TTC549 (cell line): ENCODE results near the gene ZBTB32.
A peak's percentile ranks its signal among the peaks of the same experiment; 100 is the strongest.

Experiments
- FAIRE-seq: peaks from 2 replicates; lab custom pipeline; 2012; peaks lifted over from hg19 to GRCh38; lab: Jason Lieb, UNC

The ZBTB32 gene

GRCh38 chr19:35738021-35738886 lies 33.9 kb downstream of the ZBTB32 start:
- no peak for FAIRE-seq

- FAIRE-seq: no peak
Observed at GRCh38 chr19:35738887-35739229, 34.5 kb downstream of the ZBTB32 start.

- no peak for FAIRE-seq
Observed at GRCh38 chr19:35739275-35740107, 35.1 kb downstream of the ZBTB32 start.

- no peak for FAIRE-seq
Observed at GRCh38 chr19:35740108-35740422, 35.7 kb downstream of the ZBTB32 start.

GRCh38 chr19:35740423-35741202 lies 36.3 kb downstream of the ZBTB32 start:
- FAIRE-seq: peak; percentile 56

- no peak for FAIRE-seq
Observed at GRCh38 chr19:35741203-35741515, 36.8 kb downstream of the ZBTB32 start.

- no peak for FAIRE-seq
Observed at GRCh38 chr19:35742121-35742724, 37.9 kb downstream of the ZBTB32 start, which contains the start of gene IGFLR1. IGFLR1 (minus strand) TSS chr19:35742452; CDS start chr19:35741180, 1,272 bp downstream.

GRCh38 chr19:35743640-35744429 lies 39.5 kb downstream of the ZBTB32 start:
- FAIRE-seq: no peak

GRCh38 chr19:35744430-35745327 lies 40.3 kb downstream of the ZBTB32 start:
- peak; percentile 56 for FAIRE-seq

GRCh38 chr19:35745328-35746086 lies 41.1 kb downstream of the ZBTB32 start, which contains the start of the genes PSENEN and U2AF1L4:
PSENEN (plus strand) TSS chr19:35745651; CDS start chr19:35745931, 280 bp downstream.
U2AF1L4 (minus strand) TSS chr19:35745418; CDS start chr19:35745391, 27 bp downstream.
- peak; percentile 94 for FAIRE-seq

GRCh38 chr19:35746087-35746462 lies 41.7 kb downstream of the ZBTB32 start:
- no peak for FAIRE-seq

- no peak for FAIRE-seq
Observed at GRCh38 chr19:35746531-35746930, 42.2 kb downstream of the ZBTB32 start.

GRCh38 chr19:35748106-35749020 lies 44.0 kb downstream of the ZBTB32 start, which contains the start of gene LIN37:
LIN37 (plus strand) TSS chr19:35748576; CDS start chr19:35748725, 149 bp downstream.
- peak; percentile 97 for FAIRE-seq

GRCh38 chr19:35750167-35750566 lies 45.8 kb downstream of the ZBTB32 start:
- FAIRE-seq: no peak

GRCh38 chr19:35751839-35752745 lies 47.7 kb downstream of the ZBTB32 start:
- FAIRE-seq: no peak

- no peak for FAIRE-seq
Observed at GRCh38 chr19:35752746-35753350, 48.5 kb downstream of the ZBTB32 start.
